HepG2 (cell line): Measurements from ENCODE around the gene MPP3. TPM values are rescaled to one million over a fixed set of nuclear protein-coding genes. Genes with fewer than 3 reads are reported as not detected.

Experiments used
- ATAD3A ChIP-seq: sonication (generic); formaldehyde crosslinking; IDR thresholded peaks from 2 replicates; pipeline ENCODE4 v1.4.0; 2020; ENCODE audit warnings: missing genetic modification reagents
- BCLAF1 ChIP-seq: fragments of 450-650 bp; IDR thresholded peaks from 2 replicates; pipeline ENCODE4 v1.6.1; 2017; ENCODE audit warnings: mild to moderate bottlenecking
- BRCA1 ChIP-seq: sonication (generic); formaldehyde crosslinking; IDR thresholded peaks from 2 replicates; pipeline ENCODE4 v1.4.0; 2020; ENCODE audit warnings: missing genetic modification reagents
- CC2D1A ChIP-seq: sonication (generic); formaldehyde crosslinking; IDR thresholded peaks from 2 replicates; pipeline ENCODE4 v1.8.1; 2023; ENCODE audit warnings: mild to moderate bottlenecking, missing genetic modification reagents
- HIVEP1 ChIP-seq: sonication (generic); formaldehyde crosslinking; IDR thresholded peaks from 2 replicates; pipeline ENCODE4 v1.4.0; 2020; ENCODE audit warnings: mild to moderate bottlenecking, missing genetic modification reagents
- IKZF4 ChIP-seq: sonication (generic); formaldehyde crosslinking; IDR thresholded peaks from 2 replicates; pipeline ENCODE4 v1.5.1; 2020; ENCODE audit warnings: borderline replicate concordance, mild to moderate bottlenecking, low read depth, missing genetic modification reagents; ENCODE audit errors: not compliant biosample characterization
- MIER2 ChIP-seq: IDR thresholded peaks from 2 replicates; pipeline ENCODE4 v1.6.1; 2016; ENCODE audit warnings: missing biosample characterization, missing genetic modification reagents
- NCOA5 ChIP-seq: sonication (generic); formaldehyde crosslinking; IDR thresholded peaks from 2 replicates; pipeline ENCODE4 v1.4.0; 2020; ENCODE audit warnings: missing genetic modification reagents
- NFKBIZ ChIP-seq: IDR thresholded peaks from 2 replicates; pipeline ENCODE4 v1.6.1; 2018; ENCODE audit warnings: missing genetic modification reagents, missing compliant biosample characterization
- NKX3-1 ChIP-seq: sonication (generic); formaldehyde crosslinking; IDR thresholded peaks from 2 replicates; pipeline ENCODE4 v1.5.0; 2020; ENCODE audit warnings: missing genetic modification reagents
- NONO ChIP-seq, 2 experiments: fragments of 450-650 bp in 1 of 2; sonication (generic) in 1 of 2; formaldehyde crosslinking in 1 of 2; IDR thresholded peaks in 1 of 2; conservative IDR thresholded peaks in 1 of 2; 2 replicates each; pipeline versions ENCODE4 v1.6.1 to v1.8.0; 2017 to 2022; ENCODE audit warnings: mild to moderate bottlenecking in 1 of 2, missing genetic modification reagents in 1 of 2, moderate library complexity in 1 of 2
- NPAS2 ChIP-seq: sonication (generic); formaldehyde crosslinking; IDR thresholded peaks from 2 replicates; pipeline ENCODE4 v1.8.0; 2022; ENCODE audit warnings: mild to moderate bottlenecking, missing genetic modification reagents, borderline replicate concordance
- PAWR ChIP-seq: sonication (generic); formaldehyde crosslinking; IDR thresholded peaks from 2 replicates; pipeline ENCODE4 v1.4.0; 2020; ENCODE audit warnings: missing genetic modification reagents, mild to moderate bottlenecking, borderline replicate concordance
- PHF21A ChIP-seq: sonication (generic); formaldehyde crosslinking; IDR thresholded peaks from 2 replicates; pipeline ENCODE4 v1.5.0; 2020; ENCODE audit warnings: mild to moderate bottlenecking, missing genetic modification reagents
- POLR2AphosphoS2 ChIP-seq: IDR thresholded peaks from 2 replicates; pipeline ENCODE4 v1.6.1; 2011; ENCODE audit warnings: low read depth, low read length, improper control_type of control experiment
- TBX2 ChIP-seq: sonication (generic); formaldehyde crosslinking; IDR thresholded peaks from 2 replicates; pipeline ENCODE4 v1.5.0; 2020; ENCODE audit warnings: missing genetic modification reagents, mild to moderate bottlenecking, borderline replicate concordance
- YY1 ChIP-seq: IDR thresholded peaks from 2 replicates; pipeline ENCODE4 v1.6.1; 2011; ENCODE audit warnings: low read length, low read depth, moderate library complexity, mild to moderate bottlenecking; ENCODE audit not compliant: insufficient read depth, insufficient replicate concordance
- ZNF235 ChIP-seq: sonication (generic); formaldehyde crosslinking; IDR thresholded peaks from 2 replicates; pipeline ENCODE4 v1.8.1; 2023; ENCODE audit warnings: mild to moderate bottlenecking, missing genetic modification reagents, borderline replicate concordance
- ZNF263 ChIP-seq: sonication (generic); formaldehyde crosslinking; IDR thresholded peaks from 2 replicates; pipeline ENCODE4 v1.4.0; 2020; ENCODE audit warnings: missing genetic modification reagents
- ZNF430 ChIP-seq: sonication (generic); formaldehyde crosslinking; IDR thresholded peaks from 2 replicates; pipeline ENCODE4 v1.9.0; 2021; ENCODE audit warnings: mild to moderate bottlenecking, missing genetic modification reagents
- ZNF746 ChIP-seq: sonication (generic); formaldehyde crosslinking; IDR thresholded peaks from 2 replicates; pipeline ENCODE4 v1.8.0; 2022; ENCODE audit warnings: mild to moderate bottlenecking, missing genetic modification reagents
- ZNF775 ChIP-seq: sonication (generic); formaldehyde crosslinking; IDR thresholded peaks from 2 replicates; pipeline ENCODE4 v1.4.0; 2020; ENCODE audit warnings: missing genetic modification reagents, mild to moderate bottlenecking, moderate library complexity, borderline replicate concordance
- polyA plus RNA-seq, 8 experiments: library from polyadenylated mRNA; depleted of rRNA in 3 of 8; stranded (reverse) in 7 of 8; unstranded in 1 of 8; fragments of >200 nt; fragmentation: Illumina TruSeq in 4 of 8; extraction: Trizol in 4 of 8; gene quantifications; 2 replicates each; pipeline versions ENCODE4 v1.2.1 to v1.2.3, GENCODE V29; 2011 to 2016; ENCODE audit warnings: low read depth in 4 of 8, missing spikeins in 1 of 8, mixed read lengths in 1 of 8; ENCODE audit not compliant: insufficient read depth in 1 of 8
- total RNA-seq, 5 experiments: library from RNA; depleted of rRNA; stranded (reverse); fragments of >200 nt; fragmentation: Illumina TruSeq; extraction: Trizol; gene quantifications; 2 replicates each; pipeline ENCODE4 v1.2.3, GENCODE V29; 2016; ENCODE audit warnings: low read depth in 1 of 5
- TF ChIP-seq, protein P1 (sequence below): sonication (generic); formaldehyde crosslinking; IDR thresholded peaks from 2 replicates; pipeline ENCODE4 v1.8.0; 2022; ENCODE audit warnings: missing genetic modification reagents, low read depth, mild to moderate bottlenecking, borderline replicate concordance
- TF ChIP-seq, protein P2 (sequence below): sonication (generic); formaldehyde crosslinking; IDR thresholded peaks from 2 replicates; pipeline ENCODE4 v1.4.0; 2020; ENCODE audit warnings: mild to moderate bottlenecking, missing genetic modification reagents, borderline replicate concordance
- TF ChIP-seq, protein P3 (sequence below): sonication (generic); formaldehyde crosslinking; IDR thresholded peaks from 2 replicates; pipeline ENCODE4 v1.4.0; 2020; ENCODE audit warnings: missing genetic modification reagents

The MPP3 gene
- total and polyA plus RNA-seq, 2 of the 13 experiments (the other 11 are each of a cell fraction or from before 2014, with no cell fraction given): 0.91 to 1.8 TPM

DNA sequence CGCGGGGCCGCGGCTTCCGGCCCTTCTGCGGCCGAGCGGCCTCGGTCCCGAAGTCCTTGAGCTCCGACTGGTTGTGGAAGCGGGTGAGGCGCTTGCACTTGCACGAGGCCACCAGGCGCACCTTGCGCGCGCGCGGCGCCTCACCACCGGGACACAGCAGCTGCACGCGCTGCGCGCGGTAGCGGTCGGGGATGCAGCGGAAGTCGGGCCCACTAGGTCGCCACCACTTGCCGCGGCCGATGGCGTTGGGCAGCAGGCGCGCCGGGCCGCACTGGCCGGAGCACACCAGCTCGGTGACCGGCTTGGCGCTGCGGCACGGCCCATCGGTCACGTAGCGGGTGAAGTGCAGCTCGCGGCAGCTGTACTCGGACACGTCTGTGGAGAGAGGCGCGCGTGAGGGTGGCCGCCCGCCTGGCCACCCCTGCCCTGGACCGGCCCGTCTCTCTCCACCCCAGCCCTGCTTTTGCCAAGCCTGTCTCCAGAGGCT is 77.5 kb downstream of the MPP3 start (continued):
- TF ChIP-seq CC2D1A (CRISPR knock-in tag): no peak
- no peak for TF ChIP-seq BCLAF1
- TF ChIP-seq ATAD3A (CRISPR knock-in tag): no peak
- TF ChIP-seq PAWR: no peak
- no peak for TF ChIP-seq POLR2AphosphoS2
- TF ChIP-seq, protein P1, sequence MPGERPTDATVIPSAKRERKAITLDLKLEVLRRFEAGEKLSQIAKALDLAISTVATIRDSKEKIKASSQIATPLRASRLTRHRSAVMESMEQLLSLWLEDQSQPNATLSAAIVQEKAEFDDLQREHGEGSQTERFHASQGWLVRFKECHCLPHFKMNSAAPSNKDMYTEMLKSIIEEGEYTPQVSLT: no peak
- no peak for TF ChIP-seq PHF21A
- TF ChIP-seq YY1: no peak
- TF ChIP-seq IKZF4 (CRISPR knock-in tag): no peak
- no peak for TF ChIP-seq TBX2 (CRISPR knock-in tag)
- TF ChIP-seq HIVEP1 (CRISPR knock-in tag): no peak
- peak; percentile 64; the same call in 1 of the 2 replicates for TF ChIP-seq ZNF430 (CRISPR knock-in tag)
- no peak for TF ChIP-seq BRCA1
- no peak for TF ChIP-seq ZNF746 (CRISPR knock-in tag)
- TF ChIP-seq NPAS2 (CRISPR knock-in tag): no peak
- TF ChIP-seq ZNF235: no peak
- TF ChIP-seq, protein P2, sequence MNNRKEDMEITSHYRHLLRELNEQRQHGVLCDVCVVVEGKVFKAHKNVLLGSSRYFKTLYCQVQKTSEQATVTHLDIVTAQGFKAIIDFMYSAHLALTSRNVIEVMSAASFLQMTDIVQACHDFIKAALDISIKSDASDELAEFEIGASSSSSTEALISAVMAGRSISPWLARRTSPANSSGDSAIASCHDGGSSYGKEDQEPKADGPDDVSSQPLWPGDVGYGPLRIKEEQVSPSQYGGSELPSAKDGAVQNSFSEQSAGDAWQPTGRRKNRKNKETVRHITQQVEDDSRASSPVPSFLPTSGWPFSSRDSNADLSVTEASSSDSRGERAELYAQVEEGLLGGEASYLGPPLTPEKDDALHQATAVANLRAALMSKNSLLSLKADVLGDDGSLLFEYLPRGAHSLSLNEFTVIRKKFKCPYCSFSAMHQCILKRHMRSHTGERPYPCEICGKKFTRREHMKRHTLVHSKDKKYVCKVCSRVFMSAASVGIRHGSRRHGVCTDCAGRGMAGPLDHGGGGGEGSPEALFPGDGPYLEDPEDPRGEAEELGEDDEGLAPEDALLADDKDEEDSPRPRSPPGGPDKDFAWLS (CRISPR knock-in tag): no peak
- TF ChIP-seq NFKBIZ (CRISPR knock-in tag): no peak
- no peak for TF ChIP-seq ZNF775 (CRISPR knock-in tag)
- no peak for TF ChIP-seq MIER2 (CRISPR knock-in tag)
- no peak for TF ChIP-seq NCOA5 (CRISPR knock-in tag)
- TF ChIP-seq, protein P3, sequence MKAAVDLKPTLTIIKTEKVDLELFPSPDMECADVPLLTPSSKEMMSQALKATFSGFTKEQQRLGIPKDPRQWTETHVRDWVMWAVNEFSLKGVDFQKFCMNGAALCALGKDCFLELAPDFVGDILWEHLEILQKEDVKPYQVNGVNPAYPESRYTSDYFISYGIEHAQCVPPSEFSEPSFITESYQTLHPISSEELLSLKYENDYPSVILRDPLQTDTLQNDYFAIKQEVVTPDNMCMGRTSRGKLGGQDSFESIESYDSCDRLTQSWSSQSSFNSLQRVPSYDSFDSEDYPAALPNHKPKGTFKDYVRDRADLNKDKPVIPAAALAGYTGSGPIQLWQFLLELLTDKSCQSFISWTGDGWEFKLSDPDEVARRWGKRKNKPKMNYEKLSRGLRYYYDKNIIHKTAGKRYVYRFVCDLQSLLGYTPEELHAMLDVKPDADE (CRISPR knock-in tag): no peak
- TF ChIP-seq ZNF263: no peak
- TF ChIP-seq NONO (IDR thresholded peaks at IDR 0.05): no peak
- TF ChIP-seq NONO (CRISPR knock-in tag; conservative IDR thresholded peaks at IDR 0.05): 0 out of 2 replicates have a peak, but pooled peaks have one; percentile 45
- no peak for TF ChIP-seq NKX3-1 (CRISPR knock-in tag)
